ENCODE data around the gene RBBP8NL. TPM values are rescaled to one million over a fixed set of nuclear protein-coding genes. Genes with fewer than 3 reads are reported as not detected.

The RBBP8NL gene
- total RNA-seq, 4 donors from 2014 or later: 4.3 to 8.5 (median 6.3) TPM

- intact Hi-C loops (cut with DNase I; ENCODE audit: low total_unique reads): no loop called here
- TF ChIP-seq CTCF (IDR thresholded peaks at IDR 0.05): no peak
- TF ChIP-seq POLR2A (IDR thresholded peaks at IDR 0.05): no peak
- H3K4me3 ChIP-seq (ENCODE audit: low read depth, poor library complexity, severe bottlenecking): no peak overlapping the region
- 75 to 79% methylated on average over 15 to 24 of the region's 24 CpGs for WGBS, 2 donors
- DNase-seq (ENCODE audit: low spot score in 2 of 2): no peak
These were observed 22.8 kb upstream of the RBBP8NL start for GRCh38 chr20:62449951-62450691.

- intact Hi-C loops (cut with DNase I; ENCODE audit: low total_unique reads): no loop called here
- H3K4me3 ChIP-seq (ENCODE audit: low read depth, poor library complexity, severe bottlenecking): no peak overlapping the region
- DNase-seq (ENCODE audit: low spot score in 2 of 2): no peak
These were observed 21.4 kb upstream of the RBBP8NL start for GRCh38 chr20:62448788-62449187.

GRCh38 chr20:62448038-62448437, 20.7 kb upstream of the RBBP8NL start:
- DNase-seq (ENCODE audit: low spot score in 2 of 2): no peak
- intact Hi-C loops (cut with DNase I; ENCODE audit: low total_unique reads): no loop called here

More at GRCh38 chr20:62448788-62449187, 21.4 kb upstream of the RBBP8NL start:
- no peak for TF ChIP-seq CTCF (IDR thresholded peaks at IDR 0.05)
- TF ChIP-seq POLR2A (IDR thresholded peaks at IDR 0.05): no peak
- 69 to 75% methylated on average over 13 to 14 of the region's 14 CpGs for WGBS, 2 donors

GRCh38 chr20:62446888-62447869, 19.8 kb upstream of the RBBP8NL start:
- intact Hi-C loops (cut with DNase I; ENCODE audit: low total_unique reads): no loop called here
- no peak for DNase-seq (ENCODE audit: low spot score in 2 of 2)
- TF ChIP-seq POLR2A (IDR thresholded peaks at IDR 0.05) (no peak), CTCF (IDR thresholded peaks at IDR 0.05) (no peak)
- H3K4me3 ChIP-seq (ENCODE audit: low read depth, poor library complexity, severe bottlenecking): no peak overlapping the region
- 82 to 86% methylated on average over 43 to 44 of the region's 44 CpGs for WGBS, 2 donors

More at GRCh38 chr20:62448038-62448437, 20.7 kb upstream of the RBBP8NL start:
- no peak overlapping the region for H3K4me3 ChIP-seq (ENCODE audit: low read depth, poor library complexity, severe bottlenecking)
- 48 to 58% methylated on average over 8 to 10 of the region's 10 CpGs for WGBS, 2 donors
- TF ChIP-seq CTCF (IDR thresholded peaks at IDR 0.05) (no peak), POLR2A (IDR thresholded peaks at IDR 0.05) (no peak)

GRCh38 chr20:62446481-62446880, 19.1 kb upstream of the RBBP8NL start:
- intact Hi-C loops (cut with DNase I; ENCODE audit: low total_unique reads): no loop called here
- TF ChIP-seq CTCF (IDR thresholded peaks at IDR 0.05): no peak
- no peak for TF ChIP-seq POLR2A (IDR thresholded peaks at IDR 0.05)
- DNase-seq (ENCODE audit: low spot score in 2 of 2): no peak
- 28 to 40% methylated on average over 10 to 12 of the region's 12 CpGs for WGBS, 2 donors
- no peak overlapping the region for H3K4me3 ChIP-seq (ENCODE audit: low read depth, poor library complexity, severe bottlenecking)
